Measurements from ENCODE around the gene LPIN1. TPM values are rescaled to one million over a fixed set of nuclear protein-coding genes. Genes with fewer than 3 reads are reported as not detected.

LPIN1 gene
- total and polyA plus RNA-seq, 4 donors, result 10.1 to 27.4 (median 13.4) TPM

DNA sequence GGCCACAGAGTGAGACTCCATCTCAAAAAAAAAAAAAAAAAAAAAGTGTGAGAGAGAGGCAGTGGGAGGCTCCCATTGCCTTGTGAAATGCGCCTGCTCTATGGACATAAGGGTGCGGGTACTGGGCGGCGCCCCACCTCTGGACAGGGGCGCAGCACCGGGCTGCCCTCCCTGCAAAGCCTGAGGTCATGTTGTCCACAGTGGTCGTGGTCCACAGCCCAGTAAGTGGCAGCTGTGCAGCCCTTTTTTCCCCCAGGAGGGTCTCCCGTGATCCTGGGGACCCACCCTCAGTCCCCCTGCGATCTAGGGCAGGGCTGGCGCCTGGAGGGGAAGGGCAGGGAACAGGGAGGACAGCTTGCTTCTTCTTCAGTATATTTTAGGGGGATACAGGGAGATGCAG lies 37.8 kb downstream of the LPIN1 start:
- H3K9ac ChIP-seq (ENCODE audit: low read depth in 1 of 2, low read length in 2 of 2), result no peak overlapping the region
- WGBS, result 93% methylated on average over 10 of the region's 10 CpGs
- H3K27ac ChIP-seq (ENCODE audit: low read depth in 1 of 2, low read length in 2 of 2), result no peak overlapping the region
- H3K27me3 ChIP-seq (ENCODE audit: control insufficient read depth in 4 of 4, insufficient read depth in 4 of 4, low read length in 3 of 4), result no peaks in the 10 kb centered on the region
- DNase-seq (ENCODE audit: low spot score), result no peak
- peaks cover 24 to 84% (median 58%) of the 10 kb centered on the region in 4 donors for H3K36me3 ChIP-seq (ENCODE audit: control insufficient read depth in 4 of 4, insufficient read depth in 3 of 4, low read depth in 1 of 4, low read length in 3 of 4)
- TF ChIP-seq GABPA (IDR thresholded peaks at IDR 0.05 in 1 of 2, conservative IDR thresholded peaks at IDR 0.05 in 1 of 2) (no peak), FOXA2 (IDR thresholded peaks at IDR 0.05) (no peak), YY1 (IDR thresholded peaks at IDR 0.05) (no peak), RXRA (IDR thresholded peaks at IDR 0.05) (no peak), TAF1 (conservative IDR thresholded peaks at IDR 0.05) (no peak), REST (IDR thresholded peaks at IDR 0.05) (no peak)
- H3K4me1 ChIP-seq (ENCODE audit: control insufficient read depth in 4 of 4, insufficient read depth in 4 of 4, low read length in 3 of 4), result no peaks in the 10 kb centered on the region
- no peaks in the 10 kb centered on the region for H3K9me3 ChIP-seq (ENCODE audit: control insufficient read depth in 4 of 4, low read length in 3 of 4)
- no peak overlapping the region for H3K4me3 ChIP-seq (ENCODE audit: low read depth in 1 of 3, low read length in 3 of 3)

GRCh38 chr2:11784747-11785610 lies 38.5 kb downstream of the LPIN1 start:
- Histone ChIP-seq H3K9me3 (ENCODE audit: control insufficient read depth in 4 of 4, low read length in 3 of 4) (no peaks in the 10 kb centered on the region), H3K4me1 (ENCODE audit: control insufficient read depth in 4 of 4, insufficient read depth in 4 of 4, low read length in 3 of 4) (no peaks in the 10 kb centered on the region), H3K4me3 (ENCODE audit: low read depth in 1 of 3, low read length in 3 of 3) (no peak overlapping the region), H3K27me3 (ENCODE audit: control insufficient read depth in 4 of 4, insufficient read depth in 4 of 4, low read length in 3 of 4) (no peaks in the 10 kb centered on the region), H3K27ac (ENCODE audit: low read depth in 1 of 2, low read length in 2 of 2) (no peak overlapping the region), H3K36me3 (ENCODE audit: control insufficient read depth in 4 of 4, insufficient read depth in 3 of 4, low read depth in 1 of 4, low read length in 3 of 4) (peaks cover 24 to 90% (median 63%) of the 10 kb centered on the region in 4 donors), H3K9ac (ENCODE audit: low read depth in 1 of 2, low read length in 2 of 2) (no peak overlapping the region)
- TF ChIP-seq TAF1 (conservative IDR thresholded peaks at IDR 0.05) (no peak), CTCF (IDR thresholded peaks at IDR 0.05; ENCODE audit: low read depth, low read length, missing input control) (peak; percentile 55), FOXA2 (IDR thresholded peaks at IDR 0.05) (no peak), RAD21 (IDR thresholded peaks at IDR 0.05) (peak; percentile 44 to 70), ATF3 (IDR thresholded peaks at IDR 0.05) (no peak)
- WGBS, result 61% methylated on average over 50 of the region's 50 CpGs
- DNase-seq (ENCODE audit: low spot score), result peak; percentile 71

DNA sequence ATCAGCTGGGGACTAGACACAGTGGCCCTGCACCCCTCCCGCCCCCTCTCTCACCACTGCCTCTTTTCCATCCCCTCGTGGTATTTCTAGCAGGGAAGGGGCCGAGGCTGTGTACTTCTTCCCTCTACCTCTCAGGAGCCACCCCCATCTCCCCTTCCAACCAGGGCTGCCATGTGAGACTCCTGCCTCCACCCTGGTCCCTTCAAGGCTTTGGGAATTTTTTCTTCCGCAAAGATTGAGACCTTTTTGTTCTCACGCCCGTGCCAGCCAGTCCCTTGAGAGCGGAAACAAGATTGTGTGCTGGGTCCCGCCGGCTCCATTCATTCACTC lies 39.1 kb downstream of the LPIN1 start:
- Histone ChIP-seq H3K4me1 (ENCODE audit: control insufficient read depth in 4 of 4, insufficient read depth in 4 of 4, low read length in 3 of 4) (no peaks in the 10 kb centered on the region), H3K4me3 (ENCODE audit: low read depth in 1 of 3, low read length in 3 of 3) (no peak overlapping the region), H3K27me3 (ENCODE audit: control insufficient read depth in 4 of 4, insufficient read depth in 4 of 4, low read length in 3 of 4) (no peaks in the 10 kb centered on the region), H3K9me3 (ENCODE audit: control insufficient read depth in 4 of 4, low read length in 3 of 4) (no peaks in the 10 kb centered on the region), H3K9ac (ENCODE audit: low read depth in 1 of 2, low read length in 2 of 2) (no peak overlapping the region), H3K36me3 (ENCODE audit: control insufficient read depth in 4 of 4, insufficient read depth in 3 of 4, low read depth in 1 of 4, low read length in 3 of 4) (peaks cover 24 to 91% (median 64%) of the 10 kb centered on the region in 4 donors), H3K27ac (ENCODE audit: low read depth in 1 of 2, low read length in 2 of 2) (no peak overlapping the region)
- 93% methylated on average over 9 of the region's 9 CpGs for WGBS
- DNase-seq (ENCODE audit: low spot score), result no peak
- TF ChIP-seq GABPA (IDR thresholded peaks at IDR 0.05 in 1 of 2, conservative IDR thresholded peaks at IDR 0.05 in 1 of 2) (no peak), REST (IDR thresholded peaks at IDR 0.05) (no peak), HNF4G (IDR thresholded peaks at IDR 0.05) (no peak), FOXA2 (IDR thresholded peaks at IDR 0.05) (no peak), ATF3 (IDR thresholded peaks at IDR 0.05) (no peak), HNF4A (conservative IDR thresholded peaks at IDR 0.05) (no peak), SP1 (IDR thresholded peaks at IDR 0.05) (no peak)
- TF ChIP-seq, protein P1, sequence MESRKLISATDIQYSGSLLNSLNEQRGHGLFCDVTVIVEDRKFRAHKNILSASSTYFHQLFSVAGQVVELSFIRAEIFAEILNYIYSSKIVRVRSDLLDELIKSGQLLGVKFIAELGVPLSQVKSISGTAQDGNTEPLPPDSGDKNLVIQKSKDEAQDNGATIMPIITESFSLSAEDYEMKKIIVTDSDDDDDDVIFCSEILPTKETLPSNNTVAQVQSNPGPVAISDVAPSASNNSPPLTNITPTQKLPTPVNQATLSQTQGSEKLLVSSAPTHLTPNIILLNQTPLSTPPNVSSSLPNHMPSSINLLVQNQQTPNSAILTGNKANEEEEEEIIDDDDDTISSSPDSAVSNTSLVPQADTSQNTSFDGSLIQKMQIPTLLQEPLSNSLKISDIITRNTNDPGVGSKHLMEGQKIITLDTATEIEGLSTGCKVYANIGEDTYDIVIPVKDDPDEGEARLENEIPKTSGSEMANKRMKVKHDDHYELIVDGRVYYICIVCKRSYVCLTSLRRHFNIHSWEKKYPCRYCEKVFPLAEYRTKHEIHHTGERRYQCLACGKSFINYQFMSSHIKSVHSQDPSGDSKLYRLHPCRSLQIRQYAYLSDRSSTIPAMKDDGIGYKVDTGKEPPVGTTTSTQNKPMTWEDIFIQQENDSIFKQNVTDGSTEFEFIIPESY (IDR thresholded peaks at IDR 0.05), result no peak

All from liver (tissue), 9 donors.